GM12801 (cell line): ENCODE results near the gene CDC16.

ENCODE experiments used
- TF ChIP-seq, protein P1 (sequence below): IDR thresholded peaks from one replicate; pipeline ENCODE4 v1.5.1; 2011; ENCODE audit warnings: control low read depth; ENCODE audit not compliant: insufficient read length; ENCODE audit errors: extremely low read depth

Gene CDC16

DNA sequence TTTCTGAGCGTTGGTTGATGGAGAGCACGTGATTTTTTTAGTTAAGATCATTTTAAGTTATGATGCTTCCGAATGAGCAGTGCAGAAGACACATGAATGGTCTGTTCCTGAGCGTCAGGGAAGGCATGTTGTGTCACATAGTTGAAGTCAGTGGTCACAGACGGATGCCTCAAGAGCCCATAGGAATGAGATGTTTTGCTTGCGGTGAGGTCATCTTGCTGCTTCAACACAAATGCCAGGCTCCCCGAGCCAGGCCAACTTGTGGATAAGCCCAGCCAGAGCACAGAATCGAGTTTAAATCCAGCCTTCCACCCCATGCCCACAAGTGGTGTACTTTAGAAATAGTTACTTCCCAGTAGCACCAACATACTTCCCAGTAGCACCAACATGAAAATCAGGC is 52.1 kb downstream of the CDC16 start:
- TF ChIP-seq, protein P1, sequence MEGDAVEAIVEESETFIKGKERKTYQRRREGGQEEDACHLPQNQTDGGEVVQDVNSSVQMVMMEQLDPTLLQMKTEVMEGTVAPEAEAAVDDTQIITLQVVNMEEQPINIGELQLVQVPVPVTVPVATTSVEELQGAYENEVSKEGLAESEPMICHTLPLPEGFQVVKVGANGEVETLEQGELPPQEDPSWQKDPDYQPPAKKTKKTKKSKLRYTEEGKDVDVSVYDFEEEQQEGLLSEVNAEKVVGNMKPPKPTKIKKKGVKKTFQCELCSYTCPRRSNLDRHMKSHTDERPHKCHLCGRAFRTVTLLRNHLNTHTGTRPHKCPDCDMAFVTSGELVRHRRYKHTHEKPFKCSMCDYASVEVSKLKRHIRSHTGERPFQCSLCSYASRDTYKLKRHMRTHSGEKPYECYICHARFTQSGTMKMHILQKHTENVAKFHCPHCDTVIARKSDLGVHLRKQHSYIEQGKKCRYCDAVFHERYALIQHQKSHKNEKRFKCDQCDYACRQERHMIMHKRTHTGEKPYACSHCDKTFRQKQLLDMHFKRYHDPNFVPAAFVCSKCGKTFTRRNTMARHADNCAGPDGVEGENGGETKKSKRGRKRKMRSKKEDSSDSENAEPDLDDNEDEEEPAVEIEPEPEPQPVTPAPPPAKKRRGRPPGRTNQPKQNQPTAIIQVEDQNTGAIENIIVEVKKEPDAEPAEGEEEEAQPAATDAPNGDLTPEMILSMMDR: no peak

DNA sequence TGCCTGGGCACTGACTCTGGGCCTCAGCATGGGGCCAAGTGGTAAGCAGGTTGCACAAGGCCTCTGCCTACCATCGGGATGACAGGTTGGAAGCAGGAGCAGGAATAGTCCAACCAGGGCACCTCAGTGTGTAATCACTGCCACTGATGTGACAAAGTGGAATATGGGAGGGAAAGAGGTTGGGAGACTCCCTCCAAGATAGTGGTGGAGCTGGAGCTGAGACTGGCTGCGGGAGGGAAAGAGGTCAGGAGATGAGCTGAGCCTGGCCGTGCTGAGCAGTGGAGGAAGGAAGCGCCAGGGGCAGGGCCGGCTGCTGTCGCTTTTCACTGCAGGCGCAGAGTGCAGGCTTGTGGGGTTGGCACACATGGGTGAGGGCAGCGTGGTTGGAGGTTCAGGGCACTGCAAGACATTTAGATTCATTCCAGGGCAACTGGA is 53.5 kb downstream of the CDC16 start:
- TF ChIP-seq, protein P1: no peak

DNA sequence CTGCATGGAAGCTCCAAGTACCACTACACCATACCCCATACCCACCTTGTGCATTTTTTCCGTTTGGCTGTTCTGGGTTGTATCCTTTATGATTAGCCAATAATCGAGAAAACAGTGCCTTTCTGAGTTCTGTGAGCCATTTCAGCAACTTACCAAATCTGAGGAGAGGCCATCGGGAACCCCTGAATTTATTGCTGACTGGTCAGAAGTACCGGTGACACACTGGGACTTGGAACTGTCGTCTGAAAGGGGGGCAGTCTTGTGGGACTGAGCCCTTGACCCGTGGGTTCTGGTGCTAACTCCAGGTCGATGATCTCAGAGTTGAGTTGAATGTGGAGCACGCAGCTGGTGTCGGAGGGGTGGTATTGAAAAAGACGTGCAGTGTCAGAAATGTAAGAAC is 61.8 kb downstream of the CDC16 start:
- TF ChIP-seq, protein P1: no peak

DNA sequence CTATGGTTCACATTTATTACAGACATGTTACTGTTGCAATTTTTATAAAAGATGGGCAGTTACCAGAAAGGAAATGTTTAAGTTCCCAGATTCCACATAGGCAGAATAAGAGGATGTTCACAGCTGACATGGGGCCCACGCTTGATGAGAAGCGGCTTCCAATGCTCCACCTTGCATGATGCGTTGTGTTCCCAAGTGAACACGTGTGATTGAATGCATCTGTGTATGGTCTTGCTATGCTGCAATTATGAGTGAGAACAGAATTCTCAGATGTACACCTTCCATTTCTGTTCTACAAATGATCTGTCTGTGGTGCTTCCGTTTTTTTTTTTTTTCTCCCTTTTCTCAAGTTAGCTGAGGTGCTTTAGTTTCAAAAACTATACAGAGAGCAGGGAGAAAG is 62.2 kb downstream of the CDC16 start:
- TF ChIP-seq, protein P1: no peak

DNA sequence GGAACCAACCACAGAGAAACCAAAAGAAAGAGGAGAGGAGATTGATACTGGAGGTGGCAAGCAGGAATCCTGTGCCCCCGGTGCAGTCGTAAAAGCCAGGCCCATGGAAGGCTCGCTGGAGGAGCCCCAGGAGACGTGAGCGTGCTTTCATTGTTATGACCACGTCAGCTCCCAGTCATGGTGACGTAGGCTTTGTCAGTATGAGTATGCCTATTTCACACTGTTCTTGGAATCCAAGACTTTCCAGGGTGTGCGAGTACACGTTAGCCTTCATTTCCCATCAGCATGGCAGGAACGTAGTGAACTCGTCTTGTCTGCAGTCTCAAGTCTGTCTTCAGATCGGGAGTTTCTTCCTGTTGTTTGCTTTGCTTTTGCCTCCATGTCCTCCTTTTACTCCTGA is 64.2 kb downstream of the CDC16 start:
- TF ChIP-seq, protein P1: no peak

DNA sequence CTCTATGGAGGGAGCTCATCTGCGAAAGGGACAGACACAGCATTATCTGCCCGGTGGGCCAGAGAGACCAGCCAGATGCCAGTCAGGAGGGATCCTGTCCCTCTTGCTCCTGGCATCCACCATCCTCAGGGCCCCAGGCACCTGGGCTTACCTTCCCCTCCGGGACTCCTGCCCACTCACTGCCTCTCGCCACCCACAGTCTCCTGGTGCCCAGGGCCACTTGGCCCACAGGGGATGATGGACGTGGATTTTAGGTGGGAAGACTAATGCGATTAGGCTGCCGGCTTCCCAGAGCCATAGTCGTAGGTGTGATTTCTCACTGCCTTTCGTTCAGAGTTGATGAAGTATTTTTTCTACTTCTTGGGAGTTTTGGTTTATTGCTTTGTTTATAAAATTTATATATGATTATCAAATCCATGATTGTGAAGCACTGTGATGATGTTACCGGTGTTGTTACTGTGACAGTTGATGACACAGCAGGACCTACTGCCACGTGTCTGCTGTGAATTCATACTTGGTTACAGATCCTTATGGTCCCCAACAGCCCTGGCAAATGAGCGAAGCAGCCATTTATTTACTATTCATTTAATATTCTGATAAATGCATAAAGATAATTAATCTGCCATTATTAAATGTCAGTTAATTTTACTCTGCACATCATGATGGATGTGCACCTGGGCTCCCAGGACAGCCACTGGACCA is 65.1 kb downstream of the CDC16 start:
- TF ChIP-seq, protein P1: no peak

DNA sequence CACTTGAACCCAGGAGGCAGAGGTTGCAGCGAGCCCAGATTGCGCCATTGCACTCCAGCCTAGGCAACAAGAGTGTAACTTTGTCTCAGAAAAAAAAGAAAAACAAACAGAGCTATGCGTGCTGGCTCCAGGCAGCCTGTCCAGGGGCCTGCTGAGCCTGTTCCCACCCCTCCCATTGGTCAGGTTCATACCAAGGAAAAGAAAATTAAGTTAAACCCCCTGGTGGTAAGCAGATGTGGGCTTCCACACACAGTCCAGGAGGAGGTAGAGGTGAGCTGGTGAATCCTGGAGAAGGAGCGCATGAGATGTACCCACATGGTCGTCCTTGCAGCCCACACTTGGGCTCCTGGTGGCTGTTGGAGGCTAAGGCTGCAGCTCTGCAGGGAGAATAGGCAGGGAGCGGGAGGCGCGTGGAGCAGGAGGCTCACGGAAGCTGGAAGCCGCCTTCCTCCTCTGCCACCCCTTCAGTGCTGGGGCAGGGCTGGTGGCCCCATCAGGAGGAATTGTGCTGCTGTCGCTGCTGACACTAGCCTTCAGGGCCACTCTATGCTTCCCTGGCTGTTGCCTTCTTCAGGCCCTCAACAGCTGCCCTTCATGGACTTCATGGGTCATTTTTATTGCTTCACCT is 69.1 kb downstream of the CDC16 start:
- TF ChIP-seq, protein P1: no peak
